Measurements from ENCODE around the gene FAM53A.

GRCh38 chr4:1593881-1594345 lies 90.2 kb downstream of the FAM53A start:
- no peak for TF ChIP-seq EZH2 (IDR thresholded peaks at IDR 0.05; ENCODE audit: low read length, missing control alignments)
- TF ChIP-seq, protein P1, sequence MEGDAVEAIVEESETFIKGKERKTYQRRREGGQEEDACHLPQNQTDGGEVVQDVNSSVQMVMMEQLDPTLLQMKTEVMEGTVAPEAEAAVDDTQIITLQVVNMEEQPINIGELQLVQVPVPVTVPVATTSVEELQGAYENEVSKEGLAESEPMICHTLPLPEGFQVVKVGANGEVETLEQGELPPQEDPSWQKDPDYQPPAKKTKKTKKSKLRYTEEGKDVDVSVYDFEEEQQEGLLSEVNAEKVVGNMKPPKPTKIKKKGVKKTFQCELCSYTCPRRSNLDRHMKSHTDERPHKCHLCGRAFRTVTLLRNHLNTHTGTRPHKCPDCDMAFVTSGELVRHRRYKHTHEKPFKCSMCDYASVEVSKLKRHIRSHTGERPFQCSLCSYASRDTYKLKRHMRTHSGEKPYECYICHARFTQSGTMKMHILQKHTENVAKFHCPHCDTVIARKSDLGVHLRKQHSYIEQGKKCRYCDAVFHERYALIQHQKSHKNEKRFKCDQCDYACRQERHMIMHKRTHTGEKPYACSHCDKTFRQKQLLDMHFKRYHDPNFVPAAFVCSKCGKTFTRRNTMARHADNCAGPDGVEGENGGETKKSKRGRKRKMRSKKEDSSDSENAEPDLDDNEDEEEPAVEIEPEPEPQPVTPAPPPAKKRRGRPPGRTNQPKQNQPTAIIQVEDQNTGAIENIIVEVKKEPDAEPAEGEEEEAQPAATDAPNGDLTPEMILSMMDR (conservative IDR thresholded peaks at IDR 0.05 in 1 of 2, IDR thresholded peaks at IDR 0.05 in 1 of 2; ENCODE audit: low read depth in 1 of 2, low read length in 2 of 2), result no peak

Data from fibroblast of lung (primary cell).